HG03342 (cell line): ENCODE results near the gene WDSUB1.

ENCODE experiments used
- ATAC-seq: cut with Tn5 transposase; IDR thresholded peaks from one replicate; pipeline ENCODE4 v1.9.1; 2021; ENCODE audit warnings: mild to moderate bottlenecking, moderate library complexity; ENCODE audit not compliant: unreplicated experiment

Gene WDSUB1

DNA sequence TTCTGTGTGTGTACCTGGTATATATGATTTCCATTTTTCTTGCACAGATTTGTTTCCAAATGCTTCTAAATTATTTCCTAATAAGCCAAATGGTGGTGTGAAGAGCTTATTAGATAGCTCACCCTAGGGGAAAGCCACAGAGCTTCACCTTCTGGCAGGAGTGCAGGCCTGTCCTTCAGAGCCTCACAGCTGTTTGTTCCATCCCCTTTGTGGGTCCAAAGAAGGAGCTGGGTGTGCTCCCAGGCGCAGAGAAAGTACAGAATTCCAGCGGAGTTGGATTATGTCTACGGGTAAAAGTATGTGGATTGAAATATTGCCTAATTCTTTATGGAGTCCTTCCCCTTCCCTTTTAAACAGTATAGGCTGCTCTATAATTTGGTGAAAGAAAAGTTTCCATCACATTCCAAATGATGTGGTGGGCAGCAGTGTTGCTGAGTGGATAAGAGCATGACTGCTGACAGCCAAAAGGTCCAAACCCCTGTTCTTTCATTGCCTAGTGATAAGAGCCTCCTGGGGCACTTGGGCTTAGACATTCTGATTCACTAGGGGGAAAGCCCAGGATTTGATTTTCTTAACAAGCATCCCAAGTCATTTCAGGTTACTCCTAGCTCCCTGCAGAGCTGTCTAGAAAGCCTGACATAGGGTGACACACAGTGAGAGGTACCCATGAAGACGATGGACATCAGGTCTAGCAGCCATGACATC lies 86.6 kb downstream of the WDSUB1 start:
- no peak for ATAC-seq

DNA sequence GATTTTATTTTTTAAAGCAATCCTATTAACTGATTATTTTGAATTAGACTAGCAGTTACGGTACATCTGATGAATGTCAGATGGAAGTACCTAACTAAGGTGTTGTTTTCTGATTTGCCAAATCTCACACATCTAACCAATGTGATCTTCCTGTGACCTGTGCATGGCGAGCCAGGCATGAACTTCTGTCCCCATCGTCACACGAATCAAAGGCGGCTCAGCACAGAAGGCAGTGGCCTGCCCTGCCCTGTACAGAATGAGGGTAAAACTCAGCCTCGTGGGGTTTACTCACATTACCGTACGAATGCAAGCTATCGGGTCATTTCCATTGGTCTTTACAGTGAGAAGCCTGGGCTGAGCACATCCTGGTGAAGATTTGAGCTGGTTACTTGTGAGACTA lies 87.3 kb downstream of the WDSUB1 start:
- no peak for ATAC-seq

- ATAC-seq: no peak
Measured at GRCh38 chr2:159196393-159196925, 90.0 kb downstream of the WDSUB1 start.

DNA sequence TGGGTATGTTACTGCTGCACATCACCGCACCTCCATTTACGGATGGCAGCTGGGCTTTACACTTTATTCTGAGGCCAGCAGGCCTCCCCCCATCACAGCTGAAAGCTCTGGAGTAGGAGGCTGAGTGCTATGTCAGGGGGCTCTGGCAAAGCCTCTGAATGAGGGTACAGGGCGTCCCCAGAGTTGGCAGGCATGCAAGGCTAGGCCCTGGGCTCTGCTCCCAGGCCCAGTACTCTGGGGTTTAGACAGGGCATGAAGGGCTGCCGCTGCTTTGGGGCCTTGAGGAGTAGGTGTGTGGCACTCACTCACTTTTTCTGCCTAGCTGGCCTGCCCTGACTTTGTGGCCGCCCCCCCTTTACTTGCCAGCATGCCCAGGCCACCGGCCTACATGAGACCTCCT lies 90.8 kb downstream of the WDSUB1 start:
- ATAC-seq: no peak

- no peak for ATAC-seq
Measured at GRCh38 chr2:159194241-159194640, 92.3 kb downstream of the WDSUB1 start.

DNA sequence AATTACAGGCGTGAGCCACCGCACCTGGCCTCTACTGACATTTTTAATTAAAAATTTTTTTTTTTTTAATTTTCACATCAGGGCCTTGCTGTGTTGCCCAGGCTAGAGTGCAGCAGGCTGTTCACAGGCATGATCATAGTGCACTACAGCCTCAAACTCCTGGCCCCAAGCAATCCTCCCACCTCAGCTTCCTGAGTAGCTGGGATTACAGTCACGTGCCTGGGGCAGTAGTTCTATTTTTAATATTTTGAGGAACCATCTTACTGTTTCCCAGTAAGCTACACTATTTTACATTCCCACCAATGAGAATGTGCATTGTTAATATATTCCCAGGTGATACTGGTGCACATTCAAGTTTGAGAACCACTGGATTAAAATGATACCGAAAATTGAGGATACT lies 92.7 kb downstream of the WDSUB1 start:
- no peak for ATAC-seq

GRCh38 chr2:159192371-159192918 lies 94.1 kb downstream of the WDSUB1 start:
- no peak for ATAC-seq

DNA sequence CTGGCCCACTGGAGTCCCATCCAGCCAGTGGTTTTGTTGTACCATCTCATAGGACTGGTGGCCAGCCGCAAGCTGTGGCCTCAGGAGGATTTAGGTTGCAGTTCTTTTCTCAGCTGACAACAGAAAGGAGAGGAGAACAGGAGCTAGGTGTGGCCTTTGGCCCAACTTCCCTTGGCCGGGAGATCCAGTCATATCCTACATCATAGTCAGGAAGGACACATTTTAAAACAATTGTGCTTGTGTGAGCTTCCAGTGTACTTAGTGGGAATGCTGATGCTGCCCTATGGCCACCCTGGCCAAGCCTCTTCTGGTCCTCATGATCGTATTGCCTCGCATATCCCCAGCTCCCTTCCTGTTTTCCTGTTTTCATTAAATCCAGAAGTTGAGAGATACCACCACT lies 98.1 kb downstream of the WDSUB1 start:
- no peak for ATAC-seq

DNA sequence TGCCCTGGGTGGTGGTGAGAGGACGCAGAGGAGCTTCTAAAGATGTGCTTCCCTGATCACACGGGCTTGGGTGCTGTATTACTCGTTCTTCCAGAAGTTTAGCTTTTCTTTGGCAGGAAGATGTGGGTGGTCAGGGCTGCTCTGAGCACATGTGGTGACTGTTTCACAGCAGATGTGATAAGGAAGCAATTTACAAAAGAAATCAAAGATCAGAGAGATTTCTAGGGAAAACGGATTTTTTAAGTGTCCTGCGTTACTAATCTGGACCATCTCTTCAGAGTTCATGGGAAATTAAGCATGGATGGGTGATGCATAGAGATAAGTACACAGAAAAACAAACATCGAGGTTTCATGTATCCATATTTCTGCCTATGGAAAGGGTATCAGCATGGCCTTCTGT lies 99.4 kb downstream of the WDSUB1 start:
- ATAC-seq: no peak

GRCh38 chr2:159186462-159186861 lies 100.0 kb downstream of the WDSUB1 start:
- ATAC-seq: no peak
